ENCODE measurements around the gene UFL1.

The UFL1 gene

DNA sequence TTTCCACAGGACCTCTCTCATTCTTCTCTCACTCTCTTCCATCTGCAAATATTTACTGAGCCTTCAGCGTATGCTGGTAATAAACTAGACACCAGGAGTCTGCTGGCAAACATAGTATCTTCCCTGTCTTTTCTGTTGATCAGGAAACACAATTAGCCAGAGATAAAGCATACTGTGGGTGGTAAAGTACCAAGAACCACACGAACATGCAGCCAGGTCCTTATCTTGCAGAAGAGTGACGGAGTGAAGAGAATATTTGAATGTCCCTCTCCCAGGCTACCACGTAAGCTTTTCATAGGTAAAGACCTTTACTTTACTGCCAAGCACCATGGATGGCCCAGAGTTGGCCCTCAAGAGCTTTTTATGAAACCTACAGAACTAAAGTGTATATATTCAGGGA is 54.6 kb downstream of the UFL1 start:
- DNase-seq = no peak

DNA sequence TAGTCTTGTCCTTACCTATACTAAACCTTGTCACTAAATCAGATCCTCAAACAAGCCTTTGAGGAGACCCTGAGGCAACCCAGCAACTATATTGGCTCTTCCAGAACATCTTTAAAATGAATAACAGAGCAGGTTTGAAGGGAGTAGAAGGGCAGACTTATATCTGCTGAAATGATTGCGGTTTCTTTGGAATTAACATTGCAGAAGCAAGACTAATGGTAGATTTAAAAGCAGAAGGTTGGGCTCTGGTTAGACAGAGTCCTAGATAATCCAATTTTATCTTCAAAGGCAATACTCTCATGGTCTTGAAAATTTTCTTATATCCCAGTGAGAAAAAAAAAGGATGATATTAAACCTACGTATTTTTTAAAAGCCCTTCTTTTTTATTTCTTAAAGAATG is 60.4 kb downstream of the UFL1 start:
- no peak for DNase-seq

DNA sequence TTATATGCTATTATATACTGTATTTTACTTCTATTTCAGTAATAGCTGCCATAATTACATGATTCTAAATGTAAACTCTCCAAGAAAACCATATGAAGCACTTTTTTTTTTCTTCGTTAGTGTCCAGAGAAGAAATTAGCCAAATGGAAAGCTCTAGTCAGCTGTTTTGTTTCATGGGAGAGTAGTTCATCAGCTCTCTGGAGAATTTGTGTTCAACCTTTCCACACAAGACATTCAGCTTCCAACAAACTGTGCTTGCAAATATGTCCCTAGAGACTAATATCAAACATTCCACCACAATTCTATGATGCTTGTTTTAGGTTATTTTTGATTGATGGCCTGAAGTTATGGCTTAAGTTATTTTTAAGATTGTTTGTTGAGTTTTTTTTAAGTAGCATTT is 60.8 kb downstream of the UFL1 start:
- no peak for DNase-seq

DNA sequence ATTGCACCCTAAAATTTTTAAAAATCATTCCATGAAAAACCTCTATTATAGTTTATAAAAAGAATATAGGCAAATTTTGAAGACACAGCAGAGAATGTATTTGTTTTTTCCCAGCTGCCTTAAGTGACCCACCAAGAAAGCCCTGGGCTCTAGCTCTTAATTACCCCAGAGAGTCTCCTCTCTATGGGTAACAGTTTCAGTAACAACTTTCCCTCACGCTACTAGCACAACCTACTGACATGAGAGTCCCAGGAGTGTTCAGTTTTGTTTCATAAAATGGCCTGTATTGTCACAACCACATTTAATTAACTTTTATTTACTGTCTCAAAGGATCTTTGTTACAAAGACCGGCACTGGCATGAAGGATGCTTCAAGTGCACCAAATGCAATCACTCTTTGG is 82.8 kb downstream of the UFL1 start:
- DNase-seq = no peak

Data from CD4-positive, alpha-beta T cell treated with Interleukin-6 for 4 hours (primary cell).